Pancreas (tissue), 10 donors: ENCODE results near the gene PDIA2. TPM values are rescaled to one million over a fixed set of nuclear protein-coding genes. Genes with fewer than 3 reads are reported as not detected.

ENCODE experiments used
- ATAC-seq, 4 donors: fragments of 200-7000 bp; cut with Tn5 transposase; one replicate each; pipeline versions ENCODE4 v1.8.0 to v1.9.1; 2020; ENCODE audit warnings: mild to moderate bottlenecking in 4 of 4, moderate library complexity in 4 of 4
- DNase-seq, 6 donors: peaks; one replicate each; pipeline ENCODE4 v3.0.0-alpha.2; 2020
- FAIRE-seq: peaks from 2 replicates; lab custom pipeline; 2012; peaks lifted over from hg19 to GRCh38; lab: Jason Lieb, UNC
- H3K27ac ChIP-seq, 4 donors: fragments of 200-600 bp; sonication (generic); 1 replicate in 3 of 4; 2 replicates in 1 of 4; pipeline versions ENCODE4 v1.5.0 to v1.8.0; 2020
- H3K27me3 ChIP-seq, 4 donors: fragments of 200-600 bp; one replicate each; pipeline ENCODE4 v1.8.0; 2021
- H3K36me3 ChIP-seq, 3 donors: fragments of 200-600 bp; sonication (generic) in 1 of 3; one replicate each; pipeline versions ENCODE4 v1.5.0 to v1.8.0; 2020 to 2021
- H3K4me1 ChIP-seq, 3 donors: fragments of 200-600 bp; one replicate each; pipeline ENCODE4 v1.8.0; 2021
- H3K4me3 ChIP-seq, 4 donors: fragments of 200-600 bp; sonication (generic) in 2 of 4; one replicate each; pipeline versions ENCODE4 v1.5.0 to v1.8.0; 2020 to 2021
- H3K9me3 ChIP-seq, 4 donors: fragments of 200-600 bp; one replicate each; pipeline ENCODE4 v1.8.0; 2021
- WGBS, 2 donors: extraction: QIAGEN DNeasy Blood & Tissue Kit; methylation state at CpG; one replicate each; pipeline ENCODE4 v1.1.7; 2013; 5-methylcytosine and 5-hydroxymethylcytosine counted together
- intact Hi-C, 3 donors: fragments of 100-400 bp; cut with DNase I; formaldehyde crosslinking; loops; one replicate each; pipeline versions ENCODE4 v1.11.1 to v1.14.2; 2022
- polyA plus RNA-seq, 2 donors: library from polyadenylated mRNA; stranded (reverse); fragments of 200-250 nt; gene quantifications; one replicate each; pipeline ENCODE4 v1.2.3, GENCODE V29; 2013
- total RNA-seq, 6 donors: library from RNA; stranded (reverse); fragmentation: NEBNext Ultra II Directional in 4 of 6; extraction: Animal tissue kit (Norgen Biotek cat#: 25700) in 4 of 6; gene quantifications; one replicate each; pipeline versions ENCODE4 v1.2.1 to v1.2.4, GENCODE V29; 2021 to 2023
- TF ChIP-seq, protein P1 (sequence below), 4 donors: fragments of 200-600 bp; sonication (generic) in 3 of 4; IDR thresholded peaks; one replicate each; pipeline versions ENCODE4 v1.5.0 to v1.8.0; 2021; ENCODE audit warnings: antibody characterized with exemption in 4 of 4
- donor health status: healthy with polysubstance abuse.
- donor health status: DM: no; HTN: no; CAD: no; lungs with moderate emphysema.
- donor health status: DM: no; HTN: no; CAD: no.
- donor health status: control.
- donor health status: control.
- donor health status: Bipolar disorder and iron deficiency.
- donor health status: DM: yes; HTN: yes; CAD: no.
- donor health status: DM: no; HTN: no; CAD: no.
- donor health status: DM: no; HTN: no; CAD: no.
- donor health status: DM: yes; HTN: yes; CAD: no.

Gene PDIA2
- total and polyA plus RNA-seq, 8 donors = 13.0 to 3,084 (median 1,145) TPM

DNA sequence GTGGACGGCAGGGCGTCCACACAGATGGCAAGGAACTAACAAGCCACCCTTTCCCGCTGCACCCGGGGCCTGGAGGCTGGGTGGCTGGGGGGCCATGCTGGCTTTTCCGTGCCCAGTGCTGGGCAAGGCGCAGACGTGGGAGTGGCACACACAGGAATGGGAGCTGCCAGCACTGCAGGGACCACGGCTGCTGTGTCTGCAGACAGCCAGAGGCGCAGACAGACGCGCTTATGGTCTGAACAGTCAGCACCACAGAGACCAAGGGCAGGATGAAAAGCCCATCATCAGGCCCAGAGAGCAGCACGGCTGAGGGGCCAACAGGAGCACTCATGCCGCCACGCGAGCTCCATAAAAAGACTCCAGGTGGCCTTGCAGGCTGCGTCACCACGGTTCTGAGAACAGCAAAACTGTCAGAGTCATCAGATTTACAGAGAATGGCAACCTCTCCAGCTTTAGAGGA, 24.0 kb downstream of the PDIA2 start:
- FAIRE-seq (no peak), ATAC-seq (peak in 2 of 4 donors; percentile 32 to 45), DNase-seq (no peak)
- intact Hi-C loops = no loop called here
- Histone ChIP-seq H3K36me3 (peaks cover 0 to 9% (median 6%) of the 10 kb centered on the region in 3 donors), H3K27ac (no peak overlapping the region), H3K27me3 (no peaks in the 10 kb centered on the region), H3K9me3 (no peaks in the 10 kb centered on the region), H3K4me1 (no peaks in the 10 kb centered on the region), H3K4me3 (no peak overlapping the region)
- 90 to 91% methylated on average over 17 of the region's 17 CpGs for WGBS, 2 donors
- TF ChIP-seq, protein P1, sequence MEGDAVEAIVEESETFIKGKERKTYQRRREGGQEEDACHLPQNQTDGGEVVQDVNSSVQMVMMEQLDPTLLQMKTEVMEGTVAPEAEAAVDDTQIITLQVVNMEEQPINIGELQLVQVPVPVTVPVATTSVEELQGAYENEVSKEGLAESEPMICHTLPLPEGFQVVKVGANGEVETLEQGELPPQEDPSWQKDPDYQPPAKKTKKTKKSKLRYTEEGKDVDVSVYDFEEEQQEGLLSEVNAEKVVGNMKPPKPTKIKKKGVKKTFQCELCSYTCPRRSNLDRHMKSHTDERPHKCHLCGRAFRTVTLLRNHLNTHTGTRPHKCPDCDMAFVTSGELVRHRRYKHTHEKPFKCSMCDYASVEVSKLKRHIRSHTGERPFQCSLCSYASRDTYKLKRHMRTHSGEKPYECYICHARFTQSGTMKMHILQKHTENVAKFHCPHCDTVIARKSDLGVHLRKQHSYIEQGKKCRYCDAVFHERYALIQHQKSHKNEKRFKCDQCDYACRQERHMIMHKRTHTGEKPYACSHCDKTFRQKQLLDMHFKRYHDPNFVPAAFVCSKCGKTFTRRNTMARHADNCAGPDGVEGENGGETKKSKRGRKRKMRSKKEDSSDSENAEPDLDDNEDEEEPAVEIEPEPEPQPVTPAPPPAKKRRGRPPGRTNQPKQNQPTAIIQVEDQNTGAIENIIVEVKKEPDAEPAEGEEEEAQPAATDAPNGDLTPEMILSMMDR (IDR thresholded peaks at IDR 0.05) = no peak

DNA sequence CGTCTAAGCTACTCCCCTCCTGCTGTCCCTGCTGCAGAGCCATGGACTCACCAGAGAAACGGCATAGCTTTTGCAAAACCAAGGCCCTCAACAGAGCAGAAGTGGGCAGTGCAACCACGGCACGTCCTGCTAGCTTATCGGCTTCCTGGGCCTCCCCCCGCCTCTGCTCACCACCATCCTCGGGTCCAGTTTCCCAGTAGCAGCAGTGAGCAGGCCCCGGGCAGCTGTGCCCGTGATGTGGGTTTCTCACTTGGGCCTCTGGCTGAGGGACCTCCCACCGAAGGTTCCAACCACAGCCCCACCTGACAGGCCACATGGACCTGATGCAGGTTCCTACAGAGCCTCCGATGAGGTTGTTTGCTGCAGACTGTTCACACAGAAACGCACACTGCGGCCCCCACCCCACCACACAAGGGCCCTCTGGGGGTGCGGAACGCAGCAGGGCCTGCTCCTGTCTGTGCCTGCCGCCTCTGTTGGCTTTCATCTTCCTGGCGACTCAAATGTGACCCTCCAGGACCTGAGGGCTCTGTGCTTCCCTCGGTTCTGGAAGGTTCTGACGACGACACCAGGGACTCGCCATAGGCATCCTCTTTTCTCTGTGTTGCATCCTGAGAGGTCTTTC, 24.8 kb downstream of the PDIA2 start:
- Histone ChIP-seq H3K27ac (no peak overlapping the region), H3K27me3 (no peaks in the 10 kb centered on the region), H3K9me3 (no peaks in the 10 kb centered on the region), H3K4me1 (no peaks in the 10 kb centered on the region), H3K36me3 (peaks cover 0 to 12% (median 6%) of the 10 kb centered on the region in 3 donors), H3K4me3 (no peak overlapping the region)
- no peak for ATAC-seq
- no peak for DNase-seq
- TF ChIP-seq, protein P1 (IDR thresholded peaks at IDR 0.05) = no peak
- no peak for FAIRE-seq
- intact Hi-C loops = no loop called here
- 92% methylated on average over 21 of the region's 21 CpGs for WGBS, 2 donors

DNA sequence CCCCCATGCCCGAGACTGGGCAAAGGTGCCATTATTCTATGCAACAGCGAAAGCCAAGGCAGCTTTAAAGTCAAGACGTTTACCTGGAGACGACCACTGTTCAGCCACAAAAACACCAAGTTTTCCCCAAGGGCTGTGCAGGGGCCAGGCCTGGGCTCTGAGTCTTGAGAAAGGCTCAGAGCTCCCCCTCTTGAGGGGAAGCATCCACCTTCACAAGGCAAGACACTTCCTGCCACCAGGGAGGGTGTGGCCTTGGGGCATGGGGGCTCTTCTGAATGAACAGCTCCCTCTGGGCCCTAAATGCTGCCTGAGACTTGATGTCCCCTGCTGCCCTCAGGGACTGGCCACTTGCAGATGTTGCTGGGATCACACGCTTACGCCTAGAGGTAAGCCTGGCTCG, 26.5 kb downstream of the PDIA2 start:
- intact Hi-C loops = no loop called here
- FAIRE-seq (no peak), ATAC-seq (peak in 1 of 4 donors; percentile 12), DNase-seq (no peak)
- H3K4me1 ChIP-seq = no peaks in the 10 kb centered on the region
- H3K36me3 ChIP-seq = peaks cover 0 to 12% (median 6%) of the 10 kb centered on the region in 3 donors
- no peaks in the 10 kb centered on the region for H3K9me3 ChIP-seq
- no peak overlapping the region for H3K4me3 ChIP-seq
- no peaks in the 10 kb centered on the region for H3K27me3 ChIP-seq
- WGBS, 2 donors = 88 to 89% methylated on average over 7 of the region's 7 CpGs
- TF ChIP-seq, protein P1 (IDR thresholded peaks at IDR 0.05) = no peak
- H3K27ac ChIP-seq = no peak overlapping the region

DNA sequence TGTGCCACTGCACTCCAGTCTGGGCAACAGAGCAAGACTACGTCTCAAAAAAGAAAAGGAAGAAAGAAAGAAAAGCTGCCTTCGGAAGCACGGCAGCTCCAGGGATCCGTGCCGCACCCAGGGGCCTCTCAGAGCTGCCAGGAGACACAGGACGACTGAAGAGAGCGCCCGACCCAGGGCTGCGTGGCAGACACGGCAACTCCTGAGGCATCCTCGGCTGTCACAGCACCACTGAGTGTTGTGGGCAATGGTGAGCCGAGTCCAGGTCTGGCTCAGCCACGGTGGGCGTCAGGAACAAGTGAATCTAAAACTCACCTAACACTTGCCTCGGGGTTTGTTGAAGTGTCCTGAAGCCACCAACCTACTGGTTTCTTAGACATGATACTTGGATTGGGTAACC, 28.8 kb downstream of the PDIA2 start:
- Histone ChIP-seq H3K36me3 (peaks cover 0 to 12% (median 6%) of the 10 kb centered on the region in 3 donors), H3K4me3 (no peak overlapping the region), H3K9me3 (no peaks in the 10 kb centered on the region), H3K27ac (no peak overlapping the region), H3K4me1 (no peaks in the 10 kb centered on the region), H3K27me3 (no peaks in the 10 kb centered on the region)
- no peak for ATAC-seq
- WGBS, 2 donors = 95 to 97% methylated on average over 15 of the region's 15 CpGs
- intact Hi-C loops = no loop called here
- TF ChIP-seq, protein P1 (IDR thresholded peaks at IDR 0.05) = no peak
- no peak for DNase-seq
- no peak for FAIRE-seq

- TF ChIP-seq, protein P1 (IDR thresholded peaks at IDR 0.05) = no peak
- 93 to 95% methylated on average over 16 of the region's 16 CpGs for WGBS, 2 donors
- Histone ChIP-seq H3K27ac (no peak overlapping the region), H3K4me1 (no peaks in the 10 kb centered on the region), H3K9me3 (no peaks in the 10 kb centered on the region), H3K4me3 (no peak overlapping the region), H3K36me3 (peaks cover 0 to 17% (median 0%) of the 10 kb centered on the region in 3 donors), H3K27me3 (no peaks in the 10 kb centered on the region)
- DNase-seq = no peak
- intact Hi-C loops = no loop called here
- no peak for ATAC-seq
- FAIRE-seq = no peak
Measured at GRCh38 chr16:314351-314750, 31.4 kb downstream of the PDIA2 start.
